Measurements from ENCODE around the gene LARP4B. TPM values are rescaled to one million over a fixed set of nuclear protein-coding genes. Genes with fewer than 3 reads are reported as not detected.

LARP4B gene
- total and polyA plus RNA-seq, 2 experiments from 2014 or later: 18.3 to 52.3 TPM

DNA sequence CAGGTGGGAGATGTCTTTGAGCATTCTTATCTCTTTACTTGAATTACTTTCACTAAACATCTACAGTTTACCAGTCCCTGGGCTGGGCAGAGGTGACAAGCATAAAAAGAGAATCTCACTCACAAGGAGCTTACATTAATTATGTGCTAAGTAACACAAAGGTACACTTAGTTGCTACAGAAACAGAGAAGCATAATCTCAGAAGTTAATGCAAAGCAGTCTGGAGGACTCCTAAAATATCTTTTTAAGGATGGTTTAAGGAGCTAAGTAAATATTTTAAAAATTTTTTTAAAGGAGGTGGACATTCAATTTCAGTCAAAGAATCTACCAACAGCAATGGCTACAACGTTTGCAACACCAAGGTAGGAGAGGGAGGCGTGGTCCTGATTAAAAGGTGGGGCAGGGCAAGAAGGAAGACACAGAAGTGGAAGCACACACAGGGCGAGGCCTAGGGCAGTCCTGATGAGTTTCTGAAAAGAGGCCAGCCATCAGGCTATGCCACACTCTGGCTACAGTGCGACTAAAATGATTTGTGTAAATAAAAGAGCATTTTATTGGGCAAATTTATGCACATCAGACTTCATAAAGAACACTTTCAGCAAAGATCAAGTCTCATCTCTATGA, 5.3 kb downstream of the LARP4B start (continued):
- TF ChIP-seq NANOG (IDR thresholded peaks at IDR 0.05; ENCODE audit: borderline replicate concordance): no peak
- no peak for TF ChIP-seq CREB1 (CRISPR knock-in tag; IDR thresholded peaks at IDR 0.05; ENCODE audit: low read depth)
- TF ChIP-seq JUNB (IDR thresholded peaks at IDR 0.05; ENCODE audit: unreplicated experiment): no peak
- TF ChIP-seq, protein P1, sequence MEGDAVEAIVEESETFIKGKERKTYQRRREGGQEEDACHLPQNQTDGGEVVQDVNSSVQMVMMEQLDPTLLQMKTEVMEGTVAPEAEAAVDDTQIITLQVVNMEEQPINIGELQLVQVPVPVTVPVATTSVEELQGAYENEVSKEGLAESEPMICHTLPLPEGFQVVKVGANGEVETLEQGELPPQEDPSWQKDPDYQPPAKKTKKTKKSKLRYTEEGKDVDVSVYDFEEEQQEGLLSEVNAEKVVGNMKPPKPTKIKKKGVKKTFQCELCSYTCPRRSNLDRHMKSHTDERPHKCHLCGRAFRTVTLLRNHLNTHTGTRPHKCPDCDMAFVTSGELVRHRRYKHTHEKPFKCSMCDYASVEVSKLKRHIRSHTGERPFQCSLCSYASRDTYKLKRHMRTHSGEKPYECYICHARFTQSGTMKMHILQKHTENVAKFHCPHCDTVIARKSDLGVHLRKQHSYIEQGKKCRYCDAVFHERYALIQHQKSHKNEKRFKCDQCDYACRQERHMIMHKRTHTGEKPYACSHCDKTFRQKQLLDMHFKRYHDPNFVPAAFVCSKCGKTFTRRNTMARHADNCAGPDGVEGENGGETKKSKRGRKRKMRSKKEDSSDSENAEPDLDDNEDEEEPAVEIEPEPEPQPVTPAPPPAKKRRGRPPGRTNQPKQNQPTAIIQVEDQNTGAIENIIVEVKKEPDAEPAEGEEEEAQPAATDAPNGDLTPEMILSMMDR (conservative IDR thresholded peaks at IDR 0.05; ENCODE audit: low read depth in 2 of 2): no peak
- no peak for TF ChIP-seq EZH2phosphoT487 (IDR thresholded peaks at IDR 0.05; ENCODE audit: unreplicated experiment)
- TF ChIP-seq POLR2AphosphoS5 (IDR thresholded peaks at IDR 0.05; ENCODE audit: low read depth): no peak

DNA sequence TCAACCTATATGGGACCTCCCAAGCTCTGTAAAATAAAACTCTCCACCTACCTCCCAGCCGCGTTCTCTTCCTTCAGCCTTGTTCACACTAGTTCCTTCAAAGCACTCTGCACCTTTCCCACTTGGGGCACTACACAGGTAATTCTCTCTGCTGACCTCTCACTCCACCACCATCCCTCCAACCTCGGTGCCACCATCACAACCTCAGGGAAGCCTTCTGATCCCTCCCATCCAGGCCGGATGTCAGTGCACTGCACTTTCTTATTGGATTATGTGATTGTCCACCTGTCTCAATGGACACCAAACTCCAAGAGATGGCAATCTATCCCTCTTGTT, 7.0 kb downstream of the LARP4B start:
- H3K4me3 ChIP-seq: no peak overlapping the region
- peaks cover 69% of the 10 kb centered on the region for H4K20me1 ChIP-seq (replicated peaks; ENCODE audit: insufficient read depth)
- H3K9me2 ChIP-seq (ENCODE audit: insufficient read depth): no peaks in the 10 kb centered on the region
- Mint-ChIP-seq H3K36me3 (ENCODE audit: low read depth) (peaks cover 21% of the 10 kb centered on the region; the same call in 2 of the 3 replicates), H3K4me3 (no peak overlapping the region), H3K9me3 (no peaks in the 10 kb centered on the region), H3K27me3 (ENCODE audit: insufficient read depth, low read depth, poor library complexity) (peaks cover 3% of the 10 kb centered on the region), H3K4me1 (peaks cover 37% of the 10 kb centered on the region), H3K27ac (no peak overlapping the region; the same call in 1 of the 2 replicates)
- H3K4me1 ChIP-seq (ENCODE audit: insufficient read depth): peaks cover 29% of the 10 kb centered on the region
- H3K27ac ChIP-seq (ENCODE audit: low read depth): peak overlapping the region; percentile 8; the same call in 1 of the 2 replicates
- TF ChIP-seq, protein P2, sequence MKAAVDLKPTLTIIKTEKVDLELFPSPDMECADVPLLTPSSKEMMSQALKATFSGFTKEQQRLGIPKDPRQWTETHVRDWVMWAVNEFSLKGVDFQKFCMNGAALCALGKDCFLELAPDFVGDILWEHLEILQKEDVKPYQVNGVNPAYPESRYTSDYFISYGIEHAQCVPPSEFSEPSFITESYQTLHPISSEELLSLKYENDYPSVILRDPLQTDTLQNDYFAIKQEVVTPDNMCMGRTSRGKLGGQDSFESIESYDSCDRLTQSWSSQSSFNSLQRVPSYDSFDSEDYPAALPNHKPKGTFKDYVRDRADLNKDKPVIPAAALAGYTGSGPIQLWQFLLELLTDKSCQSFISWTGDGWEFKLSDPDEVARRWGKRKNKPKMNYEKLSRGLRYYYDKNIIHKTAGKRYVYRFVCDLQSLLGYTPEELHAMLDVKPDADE (IDR thresholded peaks at IDR 0.05): no peak
- no peak for TF ChIP-seq ZNF114 (CRISPR knock-in tag; IDR thresholded peaks at IDR 0.05)
- TF ChIP-seq, protein P1 (conservative IDR thresholded peaks at IDR 0.05; ENCODE audit: low read depth in 2 of 2): peak; percentile 25 to 32; a peak in 2 of 4 replicates
- ATAC-seq: peak; percentile 89
- H3K36me3 ChIP-seq (ENCODE audit: insufficient read depth): no peaks in the 10 kb centered on the region
- H3K4me2 ChIP-seq: no peak overlapping the region
- H2AFZ ChIP-seq: no peak overlapping the region
- peak; percentile 61 for DNase-seq (ENCODE audit: low spot score)
- H3K79me2 ChIP-seq (replicated peaks; ENCODE audit: insufficient read depth): peaks cover 100% of the 10 kb centered on the region
- H3F3A ChIP-seq (replicated peaks; ENCODE audit: low read depth): no peaks in the 10 kb centered on the region
- H3K27me3 ChIP-seq (ENCODE audit: insufficient read depth): no peaks in the 10 kb centered on the region
